GM21515 (cell line): Measurements from ENCODE around the gene ATP5F1D.

Experiments used
- ATAC-seq: cut with Tn5 transposase; IDR thresholded peaks from one replicate; pipeline ENCODE4 v1.9.1; 2021; ENCODE audit not compliant: unreplicated experiment

Gene ATP5F1D

GRCh38 chr19:1290196-1290702 is 48.7 kb downstream of the ATP5F1D start:
- no peak for ATAC-seq

- no peak for ATAC-seq
Measured at GRCh38 chr19:1290703-1291651, 49.4 kb downstream of the ATP5F1D start.

- no peak for ATAC-seq
Measured at GRCh38 chr19:1291761-1292418, 50.3 kb downstream of the ATP5F1D start.

- ATAC-seq, result no peak
Measured at GRCh38 chr19:1292419-1293151, 51.0 kb downstream of the ATP5F1D start.

- ATAC-seq, result no peak
Measured at GRCh38 chr19:1293782-1294604, 52.4 kb downstream of the ATP5F1D start.
